Subcutaneous adipose tissue (tissue), 4 donors: ENCODE measurements around the gene RAD51B. TPM values are rescaled to one million over a fixed set of nuclear protein-coding genes. Genes with fewer than 3 reads are reported as not detected.

Experiments
- CTCF ChIP-seq: fragments of 450-650 bp; IDR thresholded peaks from one replicate; pipeline ENCODE4 v1.5.1; 2016; ENCODE audit warnings: low read depth, mild to moderate bottlenecking, control low read depth, antibody characterized with exemption, moderate library complexity
- total RNA-seq, 4 donors: library from RNA; depleted of rRNA; stranded (reverse); fragments of >200 nt; gene quantifications; one replicate each; pipeline ENCODE4 v1.1.0, GENCODE V29; 2016

The RAD51B gene
- total RNA-seq, 4 donors from 2014 or later = 9.7 to 24.1 (median 16.7) TPM

- TF ChIP-seq CTCF = no peak
These were observed 37.2 kb downstream of the RAD51B start for GRCh38 chr14:67856827-67857226.

GRCh38 chr14:67857778-67858350 lies 38.3 kb downstream of the RAD51B start:
- TF ChIP-seq CTCF = no peak

GRCh38 chr14:67859169-67859749 lies 39.7 kb downstream of the RAD51B start:
- TF ChIP-seq CTCF = no peak

- TF ChIP-seq CTCF = no peak
These were observed 43.6 kb downstream of the RAD51B start for GRCh38 chr14:67863223-67863622.

- no peak for TF ChIP-seq CTCF
These were observed 55.8 kb downstream of the RAD51B start for GRCh38 chr14:67875175-67876006.

GRCh38 chr14:67879026-67879425 lies 59.4 kb downstream of the RAD51B start:
- no peak for TF ChIP-seq CTCF

- no peak for TF ChIP-seq CTCF
These were observed 61.6 kb downstream of the RAD51B start for GRCh38 chr14:67881225-67881624.
